Sigmoid colon (tissue), 4 donors: ENCODE results near the gene HAND1.

Experiments
- POLR2A ChIP-seq, 2 donors: fragments of 450-650 bp; IDR thresholded peaks; one replicate each; pipeline ENCODE4 v1.6.1; 2016; ENCODE audit warnings: antibody characterized with exemption in 2 of 2, mild to moderate bottlenecking in 2 of 2, moderate library complexity in 2 of 2
- POLR2AphosphoS5 ChIP-seq, 4 donors: sonication (generic); formaldehyde crosslinking; IDR thresholded peaks; one replicate each; pipeline ENCODE4 v1.6.1; 2017; ENCODE audit warnings: antibody characterized with exemption in 4 of 4
- TF ChIP-seq, protein P1 (sequence below), 4 experiments: fragments of 450-650 bp in 3 of 4; fragments of 200-600 bp in 1 of 4; IDR thresholded peaks; one replicate each; pipeline ENCODE4 v1.5.1; 2016 to 2019; ENCODE audit warnings: antibody characterized with exemption in 4 of 4, mild to moderate bottlenecking in 3 of 4, moderate library complexity in 2 of 4

DNA sequence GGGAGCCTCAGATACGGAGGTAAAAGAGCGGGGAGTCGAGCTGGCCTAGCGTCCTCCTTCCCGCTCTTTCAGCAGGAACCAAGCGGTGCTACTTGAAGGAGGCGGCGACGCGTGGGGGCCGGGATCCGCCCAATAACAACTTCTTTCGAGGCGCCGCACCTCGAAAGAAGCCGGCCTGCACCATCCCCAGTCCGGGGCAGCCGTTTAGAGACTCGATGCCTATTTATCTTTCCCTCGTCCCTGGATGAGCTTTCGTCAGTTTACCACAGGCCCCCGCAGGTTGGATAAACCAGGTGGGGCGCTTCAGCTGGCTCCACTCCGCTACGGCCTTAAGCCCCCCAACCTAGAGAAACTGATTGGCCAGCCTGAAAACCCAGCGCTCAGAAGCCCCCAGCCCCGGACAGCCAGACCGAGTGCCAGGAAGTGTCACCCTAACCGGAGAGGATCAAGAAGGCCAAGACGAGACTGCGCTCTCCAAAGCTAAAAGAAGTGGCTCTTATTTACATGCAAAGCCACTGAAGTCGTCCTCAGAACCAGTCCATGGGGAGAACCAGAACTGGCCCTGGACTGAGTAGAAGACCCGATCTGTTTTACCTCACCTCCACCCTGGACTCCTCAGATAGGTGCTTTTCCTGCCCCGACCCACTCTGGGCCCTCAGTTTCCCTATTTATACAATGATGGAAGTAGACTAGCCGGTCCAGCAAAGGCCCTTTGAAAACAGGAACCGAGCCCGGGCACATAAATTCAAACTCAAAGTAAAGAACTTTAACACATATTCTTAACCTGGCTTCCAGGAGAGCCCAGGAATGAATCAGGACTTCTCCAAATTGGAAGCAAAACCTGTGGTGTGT is 1.4 kb downstream of the HAND1 start:
- TF ChIP-seq, protein P1, sequence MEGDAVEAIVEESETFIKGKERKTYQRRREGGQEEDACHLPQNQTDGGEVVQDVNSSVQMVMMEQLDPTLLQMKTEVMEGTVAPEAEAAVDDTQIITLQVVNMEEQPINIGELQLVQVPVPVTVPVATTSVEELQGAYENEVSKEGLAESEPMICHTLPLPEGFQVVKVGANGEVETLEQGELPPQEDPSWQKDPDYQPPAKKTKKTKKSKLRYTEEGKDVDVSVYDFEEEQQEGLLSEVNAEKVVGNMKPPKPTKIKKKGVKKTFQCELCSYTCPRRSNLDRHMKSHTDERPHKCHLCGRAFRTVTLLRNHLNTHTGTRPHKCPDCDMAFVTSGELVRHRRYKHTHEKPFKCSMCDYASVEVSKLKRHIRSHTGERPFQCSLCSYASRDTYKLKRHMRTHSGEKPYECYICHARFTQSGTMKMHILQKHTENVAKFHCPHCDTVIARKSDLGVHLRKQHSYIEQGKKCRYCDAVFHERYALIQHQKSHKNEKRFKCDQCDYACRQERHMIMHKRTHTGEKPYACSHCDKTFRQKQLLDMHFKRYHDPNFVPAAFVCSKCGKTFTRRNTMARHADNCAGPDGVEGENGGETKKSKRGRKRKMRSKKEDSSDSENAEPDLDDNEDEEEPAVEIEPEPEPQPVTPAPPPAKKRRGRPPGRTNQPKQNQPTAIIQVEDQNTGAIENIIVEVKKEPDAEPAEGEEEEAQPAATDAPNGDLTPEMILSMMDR (IDR thresholded peaks at IDR 0.05): no peak
- TF ChIP-seq POLR2A (IDR thresholded peaks at IDR 0.05) (no peak), POLR2AphosphoS5 (IDR thresholded peaks at IDR 0.05) (no peak)
